A172 (cell line): ENCODE data around the gene HMGN3. TPM values are rescaled to one million over a fixed set of nuclear protein-coding genes. Genes with fewer than 3 reads are reported as not detected.

ENCODE experiments used
- DNase-seq: peaks from one replicate; pipeline ENCODE4 v3.0.0-alpha.2; 2015; ENCODE audit warnings: low spot score
- total RNA-seq: library from RNA; depleted of rRNA; stranded (reverse); fragments of >200 nt; shearing (Covaris generic); gene quantifications from 2 replicates; pipeline ENCODE4 v1.2.3, GENCODE V29; 2014; rRNA removed

HMGN3 gene
- total RNA-seq, 1 experiment from 2014 or later: 119 TPM

- DNase-seq: no peak
These were observed 49.8 kb downstream of the HMGN3 start for GRCh38 chr6:79184641-79185040.

- no peak for DNase-seq
These were observed 50.4 kb downstream of the HMGN3 start for GRCh38 chr6:79184086-79184485.

- DNase-seq: no peak
These were observed 54.4 kb downstream of the HMGN3 start for GRCh38 chr6:79180052-79180451.

DNA sequence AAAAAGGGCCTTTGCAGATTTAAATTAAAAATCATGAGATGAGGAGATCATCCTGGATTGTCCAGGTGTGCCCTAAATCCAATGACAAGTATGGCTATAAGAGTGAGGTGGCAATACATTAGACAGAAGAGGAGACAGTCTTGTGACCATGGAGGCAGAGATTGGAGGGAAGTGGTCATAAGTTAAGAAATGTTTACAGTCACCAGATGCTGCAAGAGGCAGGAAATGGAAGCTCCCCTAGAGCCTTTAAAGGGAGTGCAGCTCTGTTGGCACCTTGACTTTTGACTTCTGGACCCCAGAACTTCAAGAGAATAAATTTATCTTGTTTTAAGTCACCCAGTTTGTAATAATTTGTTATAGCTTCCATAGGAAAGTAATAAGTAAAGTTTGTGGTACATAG, 61.1 kb downstream of the HMGN3 start:
- no peak for DNase-seq

DNA sequence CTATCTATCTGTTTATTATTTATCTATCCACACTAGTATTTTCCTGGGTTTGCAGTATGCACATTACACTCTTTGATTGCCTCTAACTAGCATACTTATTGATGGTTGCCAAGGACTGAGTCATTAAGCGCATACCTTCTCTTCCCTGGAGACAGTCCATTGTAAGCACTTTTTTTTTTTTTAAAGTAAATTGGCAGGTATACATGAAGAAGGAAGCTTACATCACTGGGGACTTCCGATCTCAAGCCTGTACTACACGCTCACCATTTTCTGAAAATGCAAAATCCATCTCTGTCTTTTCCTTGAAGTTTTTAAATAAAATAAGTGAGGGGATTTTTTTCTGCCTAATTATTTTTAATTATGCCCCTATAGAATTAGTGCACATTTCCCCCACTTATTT, 63.5 kb downstream of the HMGN3 start:
- DNase-seq: no peak

- DNase-seq: no peak
These were observed 64.1 kb downstream of the HMGN3 start for GRCh38 chr6:79170431-79170830.

DNA sequence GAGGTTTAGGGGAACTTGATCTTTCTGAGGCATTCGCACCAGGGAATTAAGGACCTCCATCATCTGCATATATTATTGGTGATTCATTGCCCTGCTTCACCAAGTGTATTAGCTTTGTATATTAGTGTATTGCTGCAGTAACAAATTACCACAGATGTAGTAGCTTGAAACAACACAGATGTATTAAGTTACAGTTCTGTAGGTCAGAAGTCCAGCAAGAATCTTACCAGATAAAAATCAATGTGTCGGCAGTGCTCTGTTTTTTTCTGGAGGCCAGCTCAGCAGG, 65.8 kb downstream of the HMGN3 start:
- DNase-seq: no peak

GRCh38 chr6:79167931-79168694, 66.4 kb downstream of the HMGN3 start:
- no peak for DNase-seq

- DNase-seq: no peak
These were observed 74.6 kb downstream of the HMGN3 start for GRCh38 chr6:79159846-79160245.

- no peak for DNase-seq
These were observed 75.5 kb downstream of the HMGN3 start for GRCh38 chr6:79158856-79159516.

DNA sequence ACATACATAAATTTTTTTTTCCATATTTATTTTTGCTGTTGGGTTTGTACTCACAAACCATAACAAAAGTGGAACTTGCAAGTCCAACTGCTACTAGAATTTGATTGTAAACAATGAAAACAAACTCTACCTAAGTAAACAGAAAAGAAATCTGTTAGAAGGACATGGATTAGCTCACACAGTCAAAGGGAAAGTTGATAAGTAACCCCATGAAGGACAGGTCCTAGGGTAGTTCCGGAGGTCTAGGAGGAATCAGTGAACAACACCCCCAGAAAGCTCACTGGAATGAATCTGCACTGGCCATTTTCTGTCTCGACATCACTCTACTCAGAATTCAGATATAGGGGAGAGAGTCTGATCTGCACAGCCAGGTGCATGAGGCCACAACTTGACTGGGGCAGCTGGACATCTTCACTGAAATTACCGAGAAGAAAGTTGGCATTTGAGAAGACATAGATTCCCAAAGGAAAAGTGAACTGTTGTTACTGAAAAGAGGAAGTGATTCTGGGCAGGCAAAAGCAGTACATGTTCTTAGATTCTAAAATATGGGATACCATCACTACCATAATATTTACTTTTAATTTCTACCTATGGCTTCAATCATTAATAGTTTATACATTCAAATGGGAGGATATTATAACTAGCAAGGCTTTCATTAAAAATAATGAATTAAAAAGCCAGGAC, 76.4 kb downstream of the HMGN3 start:
- DNase-seq: no peak

DNA sequence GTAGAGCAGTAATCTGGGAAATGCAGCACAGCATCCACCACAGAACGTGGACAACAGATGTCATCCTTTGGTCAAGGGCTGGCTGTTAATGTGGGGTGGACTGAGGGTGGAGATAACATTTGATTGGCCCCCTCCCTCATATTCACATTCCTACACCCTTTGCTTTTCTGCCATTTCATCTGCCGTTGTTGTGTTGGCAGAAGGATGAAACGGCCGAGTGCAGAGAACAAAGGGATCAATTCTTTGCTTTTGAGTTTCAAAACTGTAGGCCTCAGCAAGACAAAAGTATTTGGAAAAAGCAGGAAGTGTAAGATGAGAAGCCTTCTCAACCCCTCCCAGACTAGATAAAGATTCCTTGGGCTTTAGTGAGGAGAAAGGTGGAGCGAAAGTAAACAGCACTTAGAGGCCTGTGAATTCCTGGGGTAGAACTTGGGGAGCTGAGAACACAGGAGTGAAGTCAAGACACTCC, 82.2 kb downstream of the HMGN3 start:
- DNase-seq: no peak

Other genes starting within 250 kb of the HMGN3 start
- gene PHIP, start 156.4 kb downstream of the HMGN3 start, total RNA-seq: 21.8 and 24.5 TPM in 2 replicates